A549 (cell line): ENCODE data around the gene TRPV6. TPM values are rescaled to one million over a fixed set of nuclear protein-coding genes. Genes with fewer than 3 reads are reported as not detected.

Experiments
- ATAC-seq, 2 experiments: fragments of 200-7000 bp in 1 of 2; fragments of >200 bp in 1 of 2; cut with Nextera tagmentation in 1 of 2; cut with Tn5 transposase in 1 of 2; 3 replicates each; pipeline versions ENCODE4 v1.8.0 to v1.9.1; 2018 to 2020; ENCODE audit warnings: mild to moderate bottlenecking in 1 of 2, moderate library complexity in 1 of 2
- CTCF ChIA-PET: fragments of 300-600 bp; sonication (Branson Sonifier 250); formaldehyde crosslinking; extraction: SDS; loops from one replicate; lab custom pipeline; 2021; ENCODE audit warnings: antibody characterized with exemption, inconsistent platforms; lab: Yijun Ruan, JAX
- POLR2A ChIA-PET: fragments of 350-600 bp; formaldehyde crosslinking; extraction: SDS; loops from one replicate; lab custom pipeline; 2021; ENCODE audit warnings: antibody characterized with exemption, inconsistent platforms; lab: Yijun Ruan, JAX
- DNase-seq, 2 experiments: peaks; one replicate each; pipeline versions ENCODE4 v3.0.0 to v3.0.0-alpha.2; 2011 to 2016; ENCODE audit warnings: low read depth in 1 of 2, low spot score in 1 of 2
- FAIRE-seq: peaks from 2 replicates; lab custom pipeline; 2011; peaks lifted over from hg19 to GRCh38; lab: Jason Lieb, UNC
- H3K27ac ChIP-seq, 2 experiments: fragments of >200 bp; sonication (Bioruptor Twin); formaldehyde crosslinking; 3 replicates each; pipeline ENCODE4 v1.5.1; 2016 to 2017
- H3K4me1 ChIP-seq: fragments of >200 bp; sonication (Bioruptor Twin); formaldehyde crosslinking; 3 replicates; pipeline ENCODE4 v1.6.1; 2016
- H3K4me2 ChIP-seq: fragments of >200 bp; sonication (Bioruptor Twin); formaldehyde crosslinking; 3 replicates; pipeline ENCODE4 v1.6.1; 2016
- H3K4me3 ChIP-seq: fragments of >200 bp; sonication (Bioruptor Twin); formaldehyde crosslinking; 3 replicates; pipeline ENCODE4 v1.5.1; 2016
- H3K9me3 ChIP-seq: fragments of >200 bp; sonication (Bioruptor Twin); formaldehyde crosslinking; 3 replicates; pipeline ENCODE4 v1.6.1; 2016
- CHD2 ChIP-seq: fragments of 150-350 bp; IDR thresholded peaks from 2 replicates; pipeline ENCODE4 v1.6.1; 2014; ENCODE audit warnings: low read length; ENCODE audit not compliant: partially characterized antibody
- CHD4 ChIP-seq: fragments of 200-600 bp; sonication (generic); IDR thresholded peaks from 2 replicates; pipeline ENCODE4 v1.6.1; 2016; ENCODE audit warnings: antibody characterized with exemption, mild to moderate bottlenecking, borderline replicate concordance
- EHF ChIP-seq: fragments of 250-450 bp; sonication (Bioruptor Pico); IDR thresholded peaks from 2 replicates; pipeline ENCODE4 v1.5.0; 2020; ENCODE audit warnings: mild to moderate bottlenecking
- EHMT2 ChIP-seq: fragments of 200-600 bp; sonication (generic); IDR thresholded peaks from 2 replicates; pipeline ENCODE4 v1.6.1; 2016; ENCODE audit warnings: antibody characterized with exemption, low read depth, mild to moderate bottlenecking, moderate library complexity
- FOSB ChIP-seq: fragments of 250-450 bp; sonication (Bioruptor Pico); IDR thresholded peaks from 2 replicates; pipeline ENCODE4 v1.5.0; 2020; ENCODE audit warnings: mild to moderate bottlenecking, moderate library complexity
- FOXS1 ChIP-seq: fragments of 250-450 bp; sonication (Bioruptor Pico); IDR thresholded peaks from 2 replicates; pipeline ENCODE4 v1.5.0; 2020; ENCODE audit warnings: mild to moderate bottlenecking, moderate library complexity
- HDAC2 ChIP-seq: fragments of 200-600 bp; sonication (generic); IDR thresholded peaks from 2 replicates; pipeline ENCODE4 v1.6.1; 2016
- HOXA7 ChIP-seq: fragments of 250-450 bp; sonication (Bioruptor Pico); IDR thresholded peaks from 2 replicates; pipeline ENCODE4 v1.5.0; 2020; ENCODE audit warnings: mild to moderate bottlenecking, moderate library complexity
- HOXB5 ChIP-seq: fragments of 250-450 bp; sonication (Bioruptor Pico); IDR thresholded peaks from 2 replicates; pipeline ENCODE4 v1.5.0; 2020; ENCODE audit warnings: mild to moderate bottlenecking, moderate library complexity
- JUN ChIP-seq, 2 experiments: fragments of >200 bp; sonication (Bioruptor Twin); formaldehyde crosslinking; IDR thresholded peaks; 2 replicates in 1 of 2; 3 replicates in 1 of 2; pipeline ENCODE4 v1.6.1; 2016 to 2017
- JUNB ChIP-seq: fragments of >200 bp; sonication (Bioruptor Twin); formaldehyde crosslinking; IDR thresholded peaks from 2 replicates; pipeline ENCODE4 v1.6.1; 2016
- NFE2L2 ChIP-seq: fragments of 150-350 bp; conservative IDR thresholded peaks from 2 replicates; pipeline ENCODE4 v1.6.1; 2014; ENCODE audit warnings: low read length
- NR3C1 ChIP-seq: fragments of >200 bp; sonication (Bioruptor Twin); formaldehyde crosslinking; IDR thresholded peaks from 3 replicates; pipeline ENCODE4 v1.6.1; 2017
- POLR2AphosphoS2 ChIP-seq: conservative IDR thresholded peaks from 2 replicates; pipeline ENCODE4 v1.6.1; 2012; ENCODE audit warnings: low read length, improper control_type of control experiment, inconsistent platforms
- RAD21 ChIP-seq, 2 experiments: fragments of >200 bp in 1 of 2; sonication (Bioruptor Twin) in 1 of 2; formaldehyde crosslinking in 1 of 2; IDR thresholded peaks in 1 of 2; conservative IDR thresholded peaks in 1 of 2; 2 replicates in 1 of 2; 3 replicates in 1 of 2; pipeline ENCODE4 v1.6.1; 2012 to 2018; ENCODE audit warnings: inconsistent platforms in 1 of 2
- RCOR1 ChIP-seq: fragments of 150-350 bp; IDR thresholded peaks from 2 replicates; pipeline ENCODE4 v1.6.1; 2014; ENCODE audit warnings: antibody characterized with exemption, low read length, low read depth
- RNF2 ChIP-seq: fragments of 200-600 bp; sonication (generic); IDR thresholded peaks from 2 replicates; pipeline ENCODE4 v1.6.1; 2016; ENCODE audit warnings: low read depth, mild to moderate bottlenecking, antibody characterized with exemption, moderate library complexity, borderline replicate concordance
- SREBF2 ChIP-seq: fragments of 450-650 bp; IDR thresholded peaks from 2 replicates; pipeline ENCODE4 v1.6.1; 2014; ENCODE audit warnings: mild to moderate bottlenecking, moderate library complexity
- ZFP36 ChIP-seq: fragments of 450-650 bp; IDR thresholded peaks from 2 replicates; pipeline ENCODE4 v1.6.1; 2014; ENCODE audit warnings: borderline replicate concordance; ENCODE audit not compliant: partially characterized antibody
- WGBS: methylation state at CpG from one replicate; pipeline ENCODE4 v1.1.6; 2017; ENCODE audit errors: missing lambda C conversion rate; 5-methylcytosine and 5-hydroxymethylcytosine counted together
- polyA plus RNA-seq, 4 experiments: library from polyadenylated mRNA; depleted of rRNA in 3 of 4; stranded (reverse); fragments of >200 nt; fragmentation: RNase III in 1 of 4; extraction: RNeasy Plus Mini Kit Qiagen cat#74134 plus additional on column Dnase treatment in 1 of 4; gene quantifications; 2 replicates in 3 of 4; 3 replicates in 1 of 4; pipeline ENCODE4 v1.2.3, GENCODE V29; 2011 to 2017
- TF ChIP-seq, protein P1 (sequence below): fragments of >200 bp; sonication (Bioruptor Twin); formaldehyde crosslinking; IDR thresholded peaks from 3 replicates; pipeline ENCODE4 v1.6.1; 2016
- TF ChIP-seq, protein P2 (sequence below): IDR thresholded peaks from 2 replicates; pipeline ENCODE4 v1.6.1; 2012
- TF ChIP-seq, protein P3 (sequence below): fragments of >200 bp; sonication (Bioruptor Twin); formaldehyde crosslinking; IDR thresholded peaks from 2 replicates; pipeline ENCODE4 v1.6.1; 2016
- TF ChIP-seq, protein P4 (sequence below): IDR thresholded peaks from 2 replicates; pipeline ENCODE4 v1.6.1; 2012; ENCODE audit warnings: low read depth, borderline replicate concordance

Gene TRPV6
- polyA plus RNA-seq, 2 of the 4 experiments (the other 2 are of a cell fraction) = not detected

DNA sequence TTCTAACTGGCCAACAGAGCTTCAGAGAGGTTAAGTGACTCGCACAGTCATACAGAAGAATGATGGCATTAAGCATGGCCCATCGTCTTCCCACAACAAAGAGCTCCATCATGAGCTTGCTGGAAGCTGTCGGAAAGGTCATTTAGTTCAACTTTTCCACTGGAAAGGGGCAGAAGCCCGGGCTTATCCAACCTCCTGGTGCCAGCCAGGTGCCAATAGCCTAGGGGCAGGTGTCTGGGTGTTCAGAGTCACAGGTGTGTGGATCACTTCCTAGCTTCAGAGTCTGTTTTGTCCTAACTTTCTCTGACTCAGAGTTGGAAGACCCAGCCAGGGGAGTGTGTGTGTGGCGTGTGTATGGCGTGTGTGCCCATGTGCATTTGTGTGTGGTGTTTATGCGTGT is 1.3 kb upstream of the TRPV6 start:
- CTCF ChIA-PET = no interaction called here

DNA sequence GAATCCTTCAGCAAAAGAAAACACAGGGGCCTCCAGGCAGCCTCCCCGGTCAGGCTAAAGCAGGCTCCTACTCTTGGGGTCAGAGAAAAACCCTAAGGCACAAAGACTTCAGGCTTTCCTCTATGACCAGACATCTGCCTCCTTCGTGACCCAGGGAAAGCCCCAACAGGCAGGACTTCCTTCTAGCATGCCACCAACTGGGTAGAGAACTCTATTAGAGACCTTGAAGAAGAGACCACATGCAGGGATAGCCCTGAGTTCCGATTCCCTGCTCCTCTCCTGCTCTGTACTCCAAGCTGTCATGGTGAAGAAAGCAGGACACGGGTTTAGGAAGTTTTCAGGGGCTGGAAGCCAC is 1.3 kb downstream of the TRPV6 start:
- ChIA-PET POLR2A (no interaction called here), CTCF (no interaction called here)
- TF ChIP-seq SREBF2 (no peak), ZFP36 (no peak), HDAC2 (no peak), JUNB (no peak), JUN (IDR thresholded peaks at IDR 0.05) (no peak), FOXS1 (CRISPR knock-in tag) (no peak), EHMT2 (no peak), HOXA7 (CRISPR knock-in tag) (no peak), RNF2 (no peak), FOSB (CRISPR knock-in tag) (no peak)
- TF ChIP-seq, protein P1, sequence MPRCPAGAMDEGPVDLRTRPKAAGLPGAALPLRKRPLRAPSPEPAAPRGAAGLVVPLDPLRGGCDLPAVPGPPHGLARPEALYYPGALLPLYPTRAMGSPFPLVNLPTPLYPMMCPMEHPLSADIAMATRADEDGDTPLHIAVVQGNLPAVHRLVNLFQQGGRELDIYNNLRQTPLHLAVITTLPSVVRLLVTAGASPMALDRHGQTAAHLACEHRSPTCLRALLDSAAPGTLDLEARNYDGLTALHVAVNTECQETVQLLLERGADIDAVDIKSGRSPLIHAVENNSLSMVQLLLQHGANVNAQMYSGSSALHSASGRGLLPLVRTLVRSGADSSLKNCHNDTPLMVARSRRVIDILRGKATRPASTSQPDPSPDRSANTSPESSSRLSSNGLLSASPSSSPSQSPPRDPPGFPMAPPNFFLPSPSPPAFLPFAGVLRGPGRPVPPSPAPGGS = no peak
- TF ChIP-seq, protein P2, sequence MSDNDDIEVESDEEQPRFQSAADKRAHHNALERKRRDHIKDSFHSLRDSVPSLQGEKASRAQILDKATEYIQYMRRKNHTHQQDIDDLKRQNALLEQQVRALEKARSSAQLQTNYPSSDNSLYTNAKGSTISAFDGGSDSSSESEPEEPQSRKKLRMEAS = no peak
- TF ChIP-seq, protein P3, sequence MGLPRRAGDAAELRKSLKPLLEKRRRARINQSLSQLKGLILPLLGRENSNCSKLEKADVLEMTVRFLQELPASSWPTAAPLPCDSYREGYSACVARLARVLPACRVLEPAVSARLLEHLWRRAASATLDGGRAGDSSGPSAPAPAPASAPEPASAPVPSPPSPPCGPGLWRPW = no peak
- TF ChIP-seq, protein P4, sequence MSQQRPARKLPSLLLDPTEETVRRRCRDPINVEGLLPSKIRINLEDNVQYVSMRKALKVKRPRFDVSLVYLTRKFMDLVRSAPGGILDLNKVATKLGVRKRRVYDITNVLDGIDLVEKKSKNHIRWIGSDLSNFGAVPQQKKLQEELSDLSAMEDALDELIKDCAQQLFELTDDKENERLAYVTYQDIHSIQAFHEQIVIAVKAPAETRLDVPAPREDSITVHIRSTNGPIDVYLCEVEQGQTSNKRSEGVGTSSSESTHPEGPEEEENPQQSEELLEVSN = no peak
- H3K4me3 ChIP-seq = no peak overlapping the region
- H3K4me2 ChIP-seq = no peak overlapping the region
- H3K9me3 ChIP-seq = no peaks in the 10 kb centered on the region
- no peak overlapping the region for H3K27ac ChIP-seq
- ATAC-seq (no peak), DNase-seq (no peak), FAIRE-seq (no peak)
- H3K4me1 ChIP-seq = no peaks in the 10 kb centered on the region
- WGBS = 9% methylated on average over 4 of the region's 4 CpGs

More for the DNA sequence above, 1.3 kb upstream of the TRPV6 start:
- DNase-seq = no peak
- H3K4me1 ChIP-seq = no peaks in the 10 kb centered on the region
- no peak overlapping the region for H3K4me2 ChIP-seq
- no peak for ATAC-seq
- no peak overlapping the region for H3K4me3 ChIP-seq
- no peak overlapping the region for H3K27ac ChIP-seq
- H3K9me3 ChIP-seq = no peaks in the 10 kb centered on the region
- FAIRE-seq = no peak
- POLR2A ChIA-PET = no interaction called here
- TF ChIP-seq CHD4 (no peak), POLR2AphosphoS2 (no peak), EHMT2 (no peak), HOXB5 (CRISPR knock-in tag) (no peak), EHF (CRISPR knock-in tag) (no peak), NFE2L2 (no peak), NR3C1 (no peak), RCOR1 (no peak), HOXA7 (CRISPR knock-in tag) (no peak), RAD21 (conservative IDR thresholded peaks at IDR 0.05 in 1 of 2, IDR thresholded peaks at IDR 0.05 in 1 of 2) (no peak), CHD2 (no peak)
- TF ChIP-seq, protein P2 = no peak
- 48% methylated on average over 7 of the region's 7 CpGs for WGBS
